GM12878 (cell line): ENCODE results near the gene GIGYF2. TPM values are rescaled to one million over a fixed set of nuclear protein-coding genes. Genes with fewer than 3 reads are reported as not detected.

Experiments
- ATAC-seq: fragments of 200-7000 bp; cut with Tn5 transposase; 3 replicates; pipeline ENCODE4 v1.9.1; 2020; ENCODE audit warnings: mild to moderate bottlenecking, moderate library complexity
- BruUV-seq: library from RNA; stranded (reverse); fragments of 400-500 nt; replicated peaks from 2 replicates; lab custom pipeline; 2021; lab: Mats Ljungman, UMichigan
- CTCF ChIA-PET: fragments of 300-600 bp; sonication (Branson Sonifier 250); formaldehyde crosslinking; extraction: SDS; loops from one replicate; lab custom pipeline; 2021; ENCODE audit warnings: inconsistent platforms; lab: Yijun Ruan, JAX
- POLR2A ChIA-PET: fragments of 350-600 bp; formaldehyde crosslinking; extraction: SDS; loops from one replicate; lab custom pipeline; 2021; ENCODE audit warnings: inconsistent platforms; lab: Charles Lee
- RAD21 ChIA-PET: fragments of 300-600 bp; sonication (Branson Sonifier 250); formaldehyde crosslinking; loops from one replicate; lab custom pipeline; 2023; ENCODE audit warnings: antibody characterized with exemption; ENCODE audit not compliant: unreplicated experiment; lab: Charles Lee
- SMC1A ChIA-PET: fragments of 300-600 bp; sonication (Branson Sonifier 250); formaldehyde crosslinking; loops from one replicate; lab custom pipeline; 2023; ENCODE audit not compliant: unreplicated experiment, uncharacterized antibody; lab: Charles Lee
- DNase-seq: peaks from one replicate; pipeline ENCODE4 v3.0.0-alpha.2; 2011; ENCODE audit warnings: low read depth, low spot score
- FAIRE-seq: peaks from 3 replicates; lab custom pipeline; 2011; peaks lifted over from hg19 to GRCh38; lab: Jason Lieb, UNC
- H2AFZ ChIP-seq: 2 replicates; pipeline ENCODE4 v1.6.0; 2011; ENCODE audit warnings: low read depth, low read length, control low read depth; ENCODE audit not compliant: control insufficient read depth
- H3K27ac ChIP-seq: 2 replicates; pipeline ENCODE4 v1.5.1; 2011; ENCODE audit warnings: control low read depth; ENCODE audit not compliant: control insufficient read depth, insufficient read depth
- H3K27me3 ChIP-seq, 2 experiments: replicated peaks in 1 of 2; 2 replicates each; pipeline versions ENCODE4 v1.6.0 to v1.6.1; 2011; ENCODE audit warnings: low read length in 1 of 2; ENCODE audit not compliant: control insufficient read depth in 2 of 2, insufficient read depth in 2 of 2
- H3K36me3 ChIP-seq, 2 experiments: 2 replicates each; pipeline ENCODE4 v1.5.1; 2011; ENCODE audit warnings: low read length in 1 of 2; ENCODE audit not compliant: control insufficient read depth in 2 of 2, insufficient read depth in 2 of 2
- H3K4me1 ChIP-seq: 2 replicates; pipeline ENCODE4 v1.6.1; 2011; ENCODE audit warnings: mild to moderate bottlenecking, low read length, moderate library complexity, mixed read lengths; ENCODE audit not compliant: control insufficient read depth, insufficient read depth
- H3K4me2 ChIP-seq: 2 replicates; pipeline ENCODE4 v1.6.0; 2011; ENCODE audit warnings: control low read depth; ENCODE audit not compliant: control insufficient read depth, insufficient read depth
- H3K4me3 ChIP-seq: fragments of 200-600 bp; sonication (generic); 2 replicates; pipeline ENCODE4 v1.5.1; 2016
- H3K79me2 ChIP-seq: 2 replicates; pipeline ENCODE4 v1.6.0; 2011; ENCODE audit warnings: low read length; ENCODE audit not compliant: control insufficient read depth, insufficient read depth
- H3K9ac ChIP-seq: 2 replicates; pipeline ENCODE4 v1.8.0; 2011; ENCODE audit warnings: low read length, control low read depth, mixed read lengths; ENCODE audit not compliant: control insufficient read depth, insufficient read depth
- H3K9me3 ChIP-seq: replicated peaks from 3 replicates; pipeline ENCODE4 v1.5.1; 2011; ENCODE audit warnings: mild to moderate bottlenecking, low read length; ENCODE audit not compliant: control insufficient read depth, insufficient read depth
- H4K20me1 ChIP-seq: 2 replicates; pipeline ENCODE4 v1.6.0; 2011; ENCODE audit not compliant: control insufficient read depth, insufficient read depth
- CHD4 ChIP-seq: fragments of 200-600 bp; sonication (generic); IDR thresholded peaks from 2 replicates; pipeline ENCODE4 v1.6.1; 2016; ENCODE audit warnings: mild to moderate bottlenecking
- IRF5 ChIP-seq: fragments of 450-650 bp; IDR thresholded peaks from 2 replicates; pipeline ENCODE4 v1.6.1; 2017; ENCODE audit warnings: borderline replicate concordance
- RAD21 ChIP-seq: IDR thresholded peaks from 2 replicates; pipeline ENCODE4 v1.6.1; 2011; ENCODE audit warnings: mild to moderate bottlenecking, low read depth, low read length, moderate library complexity; ENCODE audit not compliant: insufficient read depth
- RCOR1 ChIP-seq: conservative IDR thresholded peaks from 2 replicates; pipeline ENCODE4 v1.6.1; 2012; ENCODE audit warnings: low read depth, low read length, improper control_type of control experiment
- SMC3 ChIP-seq: IDR thresholded peaks from 2 replicates; pipeline ENCODE4 v1.6.1; 2011; ENCODE audit warnings: low read length, improper control_type of control experiment, borderline replicate concordance
- SP1 ChIP-seq: IDR thresholded peaks from one replicate; pipeline ENCODE4 v1.6.1; 2011; ENCODE audit warnings: low read depth, low read length
- ZNF592 ChIP-seq: fragments of 450-650 bp; IDR thresholded peaks from 2 replicates; pipeline ENCODE4 v1.6.1; 2017; ENCODE audit warnings: mild to moderate bottlenecking, moderate library complexity
- WGBS: methylation state at CpG from one replicate; pipeline ENCODE4 v1.1.6; 2016; ENCODE audit warnings: low lambda C conversion rate; ENCODE audit not compliant: insufficient replicate concordance, insufficient coverage; ENCODE audit errors: missing lambda C conversion rate; 5-methylcytosine and 5-hydroxymethylcytosine counted together
- in situ Hi-C: fragments of 300-500 bp; cut with MboI; formaldehyde crosslinking; loops from 9 replicates; pipeline ENCODE4 v1.14.3; 2018; ENCODE audit warnings: mixed read lengths
- intact Hi-C: fragments of 100-400 bp; cut with micrococcal nuclease; formaldehyde crosslinking; loops from one replicate; pipeline ENCODE4 v1.14.2; 2022; ENCODE audit not compliant: unreplicated experiment
- polyA plus RNA-seq, 11 experiments: library from polyadenylated mRNA; depleted of rRNA in 4 of 11; unstranded in 6 of 11; stranded (reverse) in 5 of 11; fragments of >200 nt; fragmentation: Nextera tagmentation in 4 of 11; fragmentation: Illumina TruSeq in 1 of 11; extraction: Ambion mirVana in 4 of 11; extraction: Trizol in 1 of 11; gene quantifications; 1 replicate in 1 of 11; 2 replicates in 10 of 11; pipeline versions ENCODE4 v1.2.1 to v1.2.3, GENCODE V29; 2011 to 2016; ENCODE audit warnings: inconsistent platforms in 2 of 11, missing spikeins in 2 of 11, low read depth in 1 of 11
- total RNA-seq, 4 experiments: library from RNA; depleted of rRNA in 3 of 4; stranded (reverse); fragments of >200 nt in 3 of 4; fragmentation: Illumina TruSeq in 1 of 4; extraction: Trizol in 1 of 4; gene quantifications; 2 replicates each; pipeline versions ENCODE4 v1.2.1 to v1.2.3, GENCODE V29; 2013 to 2021

Gene GIGYF2
- total and polyA plus RNA-seq, 10 of the 15 experiments (the other 5 are each of a cell fraction or from before 2014, with no cell fraction given) = 12.2 to 47.2 (median 39.0) TPM

GRCh38 chr2:232809349-232810124 lies 112.4 kb downstream of the GIGYF2 start:
- H3K4me3 ChIP-seq = no peak overlapping the region
- H3K36me3 ChIP-seq = peaks cover 0 to 37% of the 10 kb centered on the region in 2 experiments; a peak in 3 of 4 replicates
- ChIA-PET RAD21 (interaction anchor here (1.1 to 2.3 kb wide), 3 partner anchors 220 to 251 kb away, joined by 4 to 10 read pairs (median 4); partner anchors contain the start of gene INPP5D), SMC1A (interaction anchor here (0.8 to 2.1 kb wide), 10 partner anchors 9 to 441 kb away, joined by 3 to 7 read pairs (median 4); no protein-coding TSS in a partner anchor)
- no peak overlapping the region for H3K27ac ChIP-seq
- H4K20me1 ChIP-seq = no peaks in the 10 kb centered on the region; the same call in 1 of the 2 replicates
- H3K9ac ChIP-seq = no peak overlapping the region
- H3K79me2 ChIP-seq = no peaks in the 10 kb centered on the region
- FAIRE-seq = no peak
- H2AFZ ChIP-seq = no peak overlapping the region
- 97% methylated on average over 5 of the region's 5 CpGs for WGBS
- no peak overlapping the region for H3K4me2 ChIP-seq
- no peaks in the 10 kb centered on the region for H3K9me3 ChIP-seq
- BruUV-seq = no TSS peak
- DNase-seq = no peak
- TF ChIP-seq RCOR1 = no peak
- TF ChIP-seq RAD21 = peak; percentile 4; the same call in 1 of the 2 replicates
- TF ChIP-seq, all 136 proteins: peak for 1
- no peaks in the 10 kb centered on the region for H3K4me1 ChIP-seq
- ChIA-PET POLR2A (interaction anchor here (0.5 kb wide), 1 partner anchor 489 kb away, joined by 8 read pairs; no protein-coding TSS in a partner anchor), CTCF (interaction anchor here (0.8 to 3.1 kb wide), 13 partner anchors 10 to 450 kb away, joined by 3 to 16 read pairs (median 4); partner anchors contain the start of gene ATG16L1)
- no peaks in the 10 kb centered on the region for H3K27me3 ChIP-seq
- in situ Hi-C loops = no loop called here
- intact Hi-C loops = no loop called here
- no peak for ATAC-seq

- ChIA-PET POLR2A (no interaction called here), RAD21 (interaction anchor here (0.6 to 2.3 kb wide), 3 partner anchors 219 to 244 kb away, joined by 3 to 10 read pairs (median 4); no protein-coding TSS in a partner anchor), CTCF (interaction anchor here (1.0 to 3.1 kb wide), 9 partner anchors 9 to 449 kb away, joined by 3 to 16 read pairs (median 4); partner anchors contain the start of gene ATG16L1), SMC1A (interaction anchor here (0.7 to 2.1 kb wide), 5 partner anchors 27 to 449 kb away, joined by 3 to 7 read pairs (median 4); no protein-coding TSS in a partner anchor)
- no peaks in the 10 kb centered on the region for H3K79me2 ChIP-seq
- no TSS peak for BruUV-seq
- FAIRE-seq = no peak
- no peak overlapping the region for H2AFZ ChIP-seq
- H3K4me3 ChIP-seq = no peak overlapping the region
- H3K36me3 ChIP-seq = peaks cover 1 to 38% of the 10 kb centered on the region in 2 experiments; a peak in 3 of 4 replicates
- ATAC-seq = no peak
- H3K9me3 ChIP-seq = no peaks in the 10 kb centered on the region
- H4K20me1 ChIP-seq = no peaks in the 10 kb centered on the region; the same call in 1 of the 2 replicates
- intact Hi-C loops (no loop called here), in situ Hi-C loops (no loop called here)
- no peak overlapping the region for H3K4me2 ChIP-seq
- H3K27ac ChIP-seq = no peak overlapping the region
- 95% methylated on average over 1 of the region's 1 CpG for WGBS
- H3K27me3 ChIP-seq = no peaks in the 10 kb centered on the region
- H3K4me1 ChIP-seq = no peaks in the 10 kb centered on the region
- no peak overlapping the region for H3K9ac ChIP-seq
- no peak for DNase-seq
- no peak for TF ChIP-seq ZNF592
- no peak for TF ChIP-seq IRF5
- no peak for TF ChIP-seq SMC3
- TF ChIP-seq SP1 = no peak
- no peak for TF ChIP-seq RCOR1
- TF ChIP-seq CHD4 = no peak
These were observed 113.3 kb downstream of the GIGYF2 start for GRCh38 chr2:232810444-232810843.
